A673 (cell line): ENCODE data around the gene ABITRAM.

Experiments used
- CTCF ChIP-seq: fragments of 300-800, 200-600 bp; sonication (generic); conservative IDR thresholded peaks from 2 replicates; pipeline ENCODE4 v1.5.1; 2017; ENCODE audit warnings: low read depth, mild to moderate bottlenecking, antibody characterized with exemption, low read length, moderate library complexity, mixed read lengths
- EZH2 ChIP-seq: fragments of 200-600 bp; sonication (generic); IDR thresholded peaks from 2 replicates; pipeline ENCODE4 v1.6.1; 2017; ENCODE audit warnings: borderline replicate concordance, low read depth, mild to moderate bottlenecking, mixed read lengths, antibody characterized with exemption, low read length; ENCODE audit not compliant: poor library complexity, severe bottlenecking

DNA sequence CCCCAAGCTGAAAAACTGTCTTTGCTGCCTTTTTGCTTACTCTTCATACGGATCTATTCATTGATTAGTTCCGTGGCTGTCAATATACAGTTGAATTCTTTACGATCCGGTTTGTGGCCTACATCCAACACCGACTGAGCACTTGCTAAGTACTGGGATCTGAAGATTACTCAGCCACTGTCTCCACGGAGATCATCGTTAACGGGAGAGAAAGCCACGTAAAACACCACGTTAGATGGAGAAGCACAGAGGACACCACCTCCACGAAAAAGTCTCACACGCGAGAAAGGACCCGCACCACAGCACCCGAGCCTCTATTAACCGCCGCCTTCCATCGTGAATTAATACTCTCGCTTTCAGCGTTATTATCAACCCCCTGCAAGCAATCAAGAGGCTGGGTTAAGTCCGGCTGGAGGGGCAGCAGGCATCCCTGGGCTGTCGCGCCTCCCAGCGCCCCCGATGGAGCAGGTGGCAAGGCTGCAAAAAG lies 926 bp upstream of the ABITRAM start:
- TF ChIP-seq CTCF (no peak), EZH2 (no peak)
